ENCODE results near the gene KREMEN2. TPM values are rescaled to one million over a fixed set of nuclear protein-coding genes. Genes with fewer than 3 reads are reported as not detected.
"Not testable (repeated sequence)": the region's sequence is repeated elsewhere in the genome, so short reads cannot be mapped to it uniquely, and the experiment has no call there.

Gene KREMEN2
- total RNA-seq, 5 donors from 2014 or later (not counting 1 experiment from before 2014, with no cell fraction given) = 0.15 TPM; not detected in 4

DNA sequence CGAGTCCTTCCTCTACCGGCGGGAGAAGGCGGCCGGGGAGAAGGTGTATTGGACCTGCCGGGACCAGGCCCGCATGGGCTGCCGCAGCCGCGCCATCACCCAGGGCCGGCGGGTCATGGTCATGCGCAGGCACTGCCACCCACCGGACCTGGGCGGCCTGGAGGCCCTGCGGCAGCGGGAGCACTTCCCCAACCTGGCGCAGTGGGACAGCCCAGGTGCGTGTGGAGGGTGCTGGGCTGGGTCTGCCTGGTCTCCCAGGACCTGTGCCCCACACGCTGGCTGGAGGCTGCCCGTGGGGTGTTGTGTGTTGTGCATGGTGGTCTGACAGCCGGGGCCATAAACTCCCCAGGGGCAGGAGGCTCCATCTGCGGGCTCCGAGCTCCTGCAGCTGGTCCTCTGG is 26.9 kb upstream of the KREMEN2 start:
- no peak overlapping the region for H3K27ac Mint-ChIP-seq
- POLR2A ChIA-PET = no interaction called here
- H3K27me3 Mint-ChIP-seq = no peaks in the 10 kb centered on the region
- no peak overlapping the region for H3K4me3 ChIP-seq (ENCODE audit: control insufficient read depth in 1 of 2, extremely low read depth in 1 of 2, low read length in 1 of 2)
- WGBS (ENCODE audit: insufficient coverage) = over 99% methylated on average over 19 of the region's 24 CpGs
- no peaks in the 10 kb centered on the region for H3K9me3 Mint-ChIP-seq
- no peaks in the 10 kb centered on the region for H3K4me1 ChIP-seq (ENCODE audit: control insufficient read depth in 1 of 2, extremely low read depth in 1 of 2, insufficient read depth in 2 of 2, low read length in 2 of 2)
- CTCF ChIA-PET = no interaction called here
- H3K4me3 Mint-ChIP-seq = no peak overlapping the region
- H3K4me1 Mint-ChIP-seq = peaks cover 0 to 13% (median 0%) of the 10 kb centered on the region in 3 donors
- ATAC-seq (replicated peaks in 1 of 4) (no peak), DNase-seq (no peak)
- H3K27me3 ChIP-seq (replicated peaks in 1 of 2; ENCODE audit: control insufficient read depth in 2 of 2, extremely low read depth in 1 of 2, insufficient read depth in 2 of 2, low read length in 1 of 2) = no peaks in the 10 kb centered on the region
- no peaks in the 10 kb centered on the region for H3K9me3 ChIP-seq
- H3K36me3 Mint-ChIP-seq = peaks cover 35% of the 10 kb centered on the region
- H3K27ac ChIP-seq (ENCODE audit: low read length) = no peak overlapping the region
- peaks cover 29 to 71% of the 10 kb centered on the region in 2 donors for H3K36me3 ChIP-seq (ENCODE audit: control insufficient read depth in 2 of 2, extremely low read depth in 1 of 2, insufficient read depth in 1 of 2, low read length in 1 of 2)

DNA sequence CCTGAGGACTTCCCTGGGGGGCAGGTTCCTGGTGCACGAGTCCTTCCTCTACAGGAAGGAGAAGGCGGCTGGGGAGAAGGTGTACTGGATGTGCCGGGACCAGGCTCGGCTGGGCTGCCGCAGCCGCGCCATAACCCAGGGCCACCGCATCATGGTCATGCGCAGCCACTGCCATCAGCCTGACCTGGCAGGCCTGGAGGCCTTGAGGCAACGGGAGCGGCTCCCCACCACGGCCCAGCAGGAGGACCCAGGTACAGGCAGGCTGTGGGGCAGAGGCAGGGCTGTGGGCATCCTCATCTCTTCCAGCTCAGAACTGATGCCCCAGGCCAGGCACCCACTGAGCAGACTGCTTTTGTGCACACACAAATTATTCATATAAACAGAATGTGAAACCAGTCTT is 25.9 kb upstream of the KREMEN2 start:
- H3K4me3 ChIP-seq (ENCODE audit: control insufficient read depth in 1 of 2, extremely low read depth in 1 of 2, low read length in 1 of 2) = no peak overlapping the region
- H3K36me3 ChIP-seq (ENCODE audit: control insufficient read depth in 2 of 2, extremely low read depth in 1 of 2, insufficient read depth in 1 of 2, low read length in 1 of 2) = peaks cover 31 to 70% of the 10 kb centered on the region in 2 donors
- Mint-ChIP-seq H3K27ac (no peak overlapping the region), H3K9me3 (no peaks in the 10 kb centered on the region), H3K4me3 (no peak overlapping the region), H3K4me1 (peaks cover 0 to 13% (median 0%) of the 10 kb centered on the region in 3 donors), H3K27me3 (no peaks in the 10 kb centered on the region), H3K36me3 (peaks cover 34% of the 10 kb centered on the region)
- DNase-seq = no peak
- ATAC-seq (replicated peaks in 1 of 4) = no peak
- ChIA-PET POLR2A (no interaction called here), CTCF (interaction anchor here (0.5 to 0.7 kb wide), 2 partner anchors 12 to 13 kb away, joined by 4 read pairs; no protein-coding TSS in a partner anchor)
- H3K27ac ChIP-seq (ENCODE audit: low read length) = no peak overlapping the region
- no peaks in the 10 kb centered on the region for H3K27me3 ChIP-seq (replicated peaks in 1 of 2; ENCODE audit: control insufficient read depth in 2 of 2, extremely low read depth in 1 of 2, insufficient read depth in 2 of 2, low read length in 1 of 2)
- no peaks in the 10 kb centered on the region for H3K9me3 ChIP-seq
- no peaks in the 10 kb centered on the region for H3K4me1 ChIP-seq (ENCODE audit: control insufficient read depth in 1 of 2, extremely low read depth in 1 of 2, insufficient read depth in 2 of 2, low read length in 2 of 2)
- 98% methylated on average over 8 of the region's 12 CpGs for WGBS (ENCODE audit: insufficient coverage)

GRCh38 chr16:2939968-2940367 is 24.1 kb upstream of the KREMEN2 start:
- Histone ChIP-seq H3K9me3 (no peaks in the 10 kb centered on the region), H3K36me3 (ENCODE audit: control insufficient read depth in 2 of 2, extremely low read depth in 1 of 2, insufficient read depth in 1 of 2, low read length in 1 of 2) (peaks cover 32 to 64% of the 10 kb centered on the region in 2 donors), H3K4me3 (ENCODE audit: control insufficient read depth in 1 of 2, extremely low read depth in 1 of 2, low read length in 1 of 2) (no peak overlapping the region), H3K4me1 (ENCODE audit: control insufficient read depth in 1 of 2, extremely low read depth in 1 of 2, insufficient read depth in 2 of 2, low read length in 2 of 2) (no peaks in the 10 kb centered on the region), H3K27me3 (replicated peaks in 1 of 2; ENCODE audit: control insufficient read depth in 2 of 2, extremely low read depth in 1 of 2, insufficient read depth in 2 of 2, low read length in 1 of 2) (no peaks in the 10 kb centered on the region), H3K27ac (ENCODE audit: low read length) (no peak overlapping the region)
- DNase-seq (no peak), ATAC-seq (replicated peaks in 1 of 4) (no peak)
- peaks cover 27% of the 10 kb centered on the region for H3K36me3 Mint-ChIP-seq
- no peak overlapping the region for H3K4me3 Mint-ChIP-seq
- POLR2A ChIA-PET = no interaction called here
- peaks cover 0 to 6% (median 0%) of the 10 kb centered on the region in 3 donors for H3K4me1 Mint-ChIP-seq
- no peaks in the 10 kb centered on the region for H3K9me3 Mint-ChIP-seq
- no peak overlapping the region for H3K27ac Mint-ChIP-seq
- WGBS (ENCODE audit: insufficient coverage) = 100% methylated on average over 1 of the region's 2 CpGs
- H3K27me3 Mint-ChIP-seq = no peaks in the 10 kb centered on the region
- CTCF ChIA-PET = no interaction called here

DNA sequence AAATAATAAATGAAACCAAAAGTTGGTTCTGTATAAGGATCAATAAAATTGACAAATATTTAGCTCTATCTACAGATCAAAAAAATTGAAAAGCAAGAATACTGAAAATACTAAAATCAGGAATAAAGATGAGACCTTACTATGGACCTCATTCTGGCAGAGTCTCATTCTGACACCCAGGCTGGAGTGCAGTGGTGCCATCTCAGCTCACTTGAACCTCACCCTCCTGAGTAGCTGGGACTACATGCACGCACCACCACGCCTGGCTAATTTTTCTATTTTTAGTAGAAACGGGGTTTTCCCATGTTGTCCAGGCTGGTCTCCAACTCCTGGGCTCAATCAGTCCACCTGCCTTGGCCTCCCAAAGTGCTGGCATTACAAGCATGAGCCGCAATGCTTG is 22.0 kb upstream of the KREMEN2 start:
- no peak for ATAC-seq (replicated peaks in 1 of 4)
- Histone ChIP-seq H3K27me3 (replicated peaks in 1 of 2; ENCODE audit: control insufficient read depth in 2 of 2, extremely low read depth in 1 of 2, insufficient read depth in 2 of 2, low read length in 1 of 2) (no peaks in the 10 kb centered on the region), H3K36me3 (ENCODE audit: control insufficient read depth in 2 of 2, extremely low read depth in 1 of 2, insufficient read depth in 1 of 2, low read length in 1 of 2) (peaks cover 28 to 52% of the 10 kb centered on the region in 2 donors), H3K27ac (ENCODE audit: low read length) (no peak overlapping the region), H3K9me3 (no peaks in the 10 kb centered on the region), H3K4me1 (ENCODE audit: control insufficient read depth in 1 of 2, extremely low read depth in 1 of 2, insufficient read depth in 2 of 2, low read length in 2 of 2) (no peaks in the 10 kb centered on the region), H3K4me3 (ENCODE audit: control insufficient read depth in 1 of 2, extremely low read depth in 1 of 2, low read length in 1 of 2) (no peak overlapping the region)
- no peak for DNase-seq
- Mint-ChIP-seq H3K4me1 (no peaks in the 10 kb centered on the region), H3K9me3 (no peaks in the 10 kb centered on the region), H3K27me3 (no peaks in the 10 kb centered on the region), H3K27ac (no peak overlapping the region), H3K4me3 (no peak overlapping the region), H3K36me3 (peaks cover 26% of the 10 kb centered on the region)
- whole genome bisulfite sequencing (ENCODE audit: insufficient coverage) = 89% methylated on average over 4 of the region's 4 CpGs
- POLR2A ChIA-PET = no interaction called here
- CTCF ChIA-PET = interaction anchor here in 1 of 2 donors (0.6 kb wide), 1 partner anchor 15 kb away, joined by 3 read pairs; no protein-coding TSS in a partner anchor

- H3K27me3 Mint-ChIP-seq; H3K4me1 Mint-ChIP-seq; H3K9me3 Mint-ChIP-seq; ATAC-seq (replicated peaks in 1 of 4); H3K4me1 ChIP-seq (ENCODE audit: control insufficient read depth in 1 of 2, extremely low read depth in 1 of 2, insufficient read depth in 2 of 2, low read length in 2 of 2); H3K4me3 Mint-ChIP-seq; H3K27me3 ChIP-seq (replicated peaks in 1 of 2; ENCODE audit: control insufficient read depth in 2 of 2, extremely low read depth in 1 of 2, insufficient read depth in 2 of 2, low read length in 1 of 2); H3K27ac ChIP-seq (ENCODE audit: low read length); H3K27ac Mint-ChIP-seq; H3K9me3 ChIP-seq; CTCF ChIA-PET; H3K4me3 ChIP-seq (ENCODE audit: control insufficient read depth in 1 of 2, extremely low read depth in 1 of 2, low read length in 1 of 2); DNase-seq; POLR2A ChIA-PET: not testable (repeated sequence)
- peaks cover 17 to 39% of the 10 kb centered on the region in 2 donors for H3K36me3 ChIP-seq (ENCODE audit: control insufficient read depth in 2 of 2, extremely low read depth in 1 of 2, insufficient read depth in 1 of 2, low read length in 1 of 2)
- peaks cover 28% of the 10 kb centered on the region for H3K36me3 Mint-ChIP-seq
- WGBS (ENCODE audit: insufficient coverage) = 93% methylated on average over 3 of the region's 12 CpGs
These were observed 20.4 kb upstream of the KREMEN2 start for GRCh38 chr16:2943716-2944115.

GRCh38 chr16:2946649-2947048 is 17.4 kb upstream of the KREMEN2 start:
- Mint-ChIP-seq H3K9me3 (no peaks in the 10 kb centered on the region), H3K36me3 (peaks cover 18% of the 10 kb centered on the region), H3K4me1 (no peaks in the 10 kb centered on the region), H3K27ac (no peak overlapping the region), H3K27me3 (no peaks in the 10 kb centered on the region), H3K4me3 (no peak overlapping the region)
- CTCF ChIA-PET = no interaction called here
- DNase-seq (no peak), ATAC-seq (replicated peaks in 1 of 4) (no peak)
- POLR2A ChIA-PET = no interaction called here
- Histone ChIP-seq H3K9me3 (no peaks in the 10 kb centered on the region), H3K27ac (ENCODE audit: low read length) (no peak overlapping the region), H3K27me3 (replicated peaks in 1 of 2; ENCODE audit: control insufficient read depth in 2 of 2, extremely low read depth in 1 of 2, insufficient read depth in 2 of 2, low read length in 1 of 2) (no peaks in the 10 kb centered on the region), H3K4me3 (ENCODE audit: control insufficient read depth in 1 of 2, extremely low read depth in 1 of 2, low read length in 1 of 2) (no peak overlapping the region), H3K4me1 (ENCODE audit: control insufficient read depth in 1 of 2, extremely low read depth in 1 of 2, insufficient read depth in 2 of 2, low read length in 2 of 2) (no peaks in the 10 kb centered on the region), H3K36me3 (ENCODE audit: control insufficient read depth in 2 of 2, extremely low read depth in 1 of 2, insufficient read depth in 1 of 2, low read length in 1 of 2) (peaks cover 14 to 18% of the 10 kb centered on the region in 2 donors)
- WGBS (ENCODE audit: insufficient coverage) = 90% methylated on average over 3 of the region's 4 CpGs

Data from T-cell (primary cell).